Activated B cell treated with CpG ODN at 0.5 μM for 24 hours (primary cell): ENCODE results near the gene ZNF398. TPM values are rescaled to one million over a fixed set of nuclear protein-coding genes. Genes with fewer than 3 reads are reported as not detected.
"Not testable (repeated sequence)": the region's sequence is repeated elsewhere in the genome, so short reads cannot be mapped to it uniquely, and the experiment has no call there.

Source experiments
- ATAC-seq: fragments of 200-7000 bp; cut with Tn5 transposase; one replicate; pipeline ENCODE4 v1.10.0; 2021; ENCODE audit warnings: low read depth, mild to moderate bottlenecking, moderate library complexity
- CTCF ChIA-PET: fragments of 350-600 bp; sonication (Branson Sonifier 250); formaldehyde crosslinking; loops from one replicate; lab custom pipeline; 2021; ENCODE audit warnings: antibody characterized with exemption; lab: Charles Lee
- POLR2A ChIA-PET: fragments of 350-600 bp; sonication (Branson Sonifier 250); formaldehyde crosslinking; loops from one replicate; lab custom pipeline; 2021; ENCODE audit warnings: antibody characterized with exemption; lab: Charles Lee
- DNase-seq: peaks from one replicate; pipeline ENCODE4 v3.0.0; 2022
- H3K27ac Mint-ChIP-seq: one replicate; pipeline ENCODE4 v1.8.0; 2020; ENCODE audit warnings: mixed read lengths
- H3K27me3 Mint-ChIP-seq: one replicate; pipeline ENCODE4 v1.8.0; 2021; ENCODE audit warnings: mixed read lengths
- H3K36me3 Mint-ChIP-seq: one replicate; pipeline ENCODE4 v1.8.0; 2021; ENCODE audit warnings: low read depth, mixed read lengths
- H3K4me1 Mint-ChIP-seq: one replicate; pipeline ENCODE4 v1.8.0; 2021; ENCODE audit warnings: mixed read lengths
- H3K4me3 Mint-ChIP-seq: one replicate; pipeline ENCODE4 v1.8.0; 2020; ENCODE audit warnings: mild to moderate bottlenecking, mixed read lengths
- H3K9me3 Mint-ChIP-seq: one replicate; pipeline ENCODE4 v1.8.0; 2020; ENCODE audit warnings: mixed read lengths
- CTCF ChIP-seq: fragments of 200-600 bp; IDR thresholded peaks from one replicate; pipeline ENCODE4 v1.8.0; 2022; ENCODE audit warnings: antibody characterized with exemption, mild to moderate bottlenecking
- intact Hi-C: fragments of 100-400 bp; cut with micrococcal nuclease; formaldehyde crosslinking; loops from one replicate; pipeline ENCODE4 v1.15.1; 2024
- total RNA-seq: library from RNA; stranded (reverse); gene quantifications from 2 replicates; pipeline ENCODE4 v1.2.3, GENCODE V29; 2022

Gene ZNF398
- total RNA-seq, 1 donor from 2014 or later, result 17.3 TPM

- Mint-ChIP-seq H3K4me1 (no peaks in the 10 kb centered on the region), H3K27ac (no peak overlapping the region), H3K9me3 (peaks cover 4% of the 10 kb centered on the region), H3K36me3 (peaks cover 22% of the 10 kb centered on the region), H3K27me3 (no peaks in the 10 kb centered on the region), H3K4me3 (no peak overlapping the region)
- ChIA-PET CTCF (no interaction called here), POLR2A (interaction anchor here (0.6 to 1.7 kb wide), 2 partner anchors 9 to 11 kb away, joined by 3 to 8 read pairs; partner anchors contain the start of gene ZNF398)
- intact Hi-C loops, result no loop called here
- DNase-seq (no peak), ATAC-seq (no peak)
- TF ChIP-seq CTCF, result no peak
Observed at GRCh38 chr7:149136118-149136517, 11.1 kb upstream of the ZNF398 start.

GRCh38 chr7:149140831-149141230 lies 6.4 kb upstream of the ZNF398 start:
- CTCF ChIA-PET, result no interaction called here
- H3K27ac Mint-ChIP-seq, result no peak overlapping the region
- H3K36me3 Mint-ChIP-seq, result peaks cover 7% of the 10 kb centered on the region
- peaks cover 10% of the 10 kb centered on the region for H3K4me1 Mint-ChIP-seq
- H3K9me3 Mint-ChIP-seq, result no peaks in the 10 kb centered on the region
- ATAC-seq (no peak), DNase-seq (no peak)
- no peaks in the 10 kb centered on the region for H3K27me3 Mint-ChIP-seq
- no peak overlapping the region for H3K4me3 Mint-ChIP-seq
- POLR2A ChIA-PET, result interaction anchor here (0.6 kb wide), 1 partner anchor 78 kb away, joined by 5 read pairs; no protein-coding TSS in a partner anchor
- TF ChIP-seq CTCF, result no peak
- intact Hi-C loops, result no loop called here

DNA sequence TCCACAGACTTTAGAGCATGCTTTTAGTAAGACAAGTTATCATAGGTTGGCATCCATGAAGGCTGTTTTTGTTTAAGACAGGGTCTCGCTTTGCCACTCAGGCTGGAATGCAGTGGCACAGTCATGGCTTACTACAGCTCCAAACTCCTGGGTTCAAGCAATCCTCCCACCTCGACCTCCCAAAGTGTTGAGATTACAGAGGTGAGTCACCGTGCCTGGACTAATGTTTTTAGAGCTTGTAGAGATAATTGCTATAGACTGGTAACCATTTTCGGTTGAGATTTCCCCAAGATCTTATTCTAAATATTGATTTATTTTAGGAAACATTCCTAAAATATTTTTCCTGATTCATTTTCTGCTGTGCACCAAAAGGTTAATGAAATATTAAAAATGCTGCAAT lies 5.4 kb upstream of the ZNF398 start:
- peaks cover 8% of the 10 kb centered on the region for H3K36me3 Mint-ChIP-seq
- H3K9me3 Mint-ChIP-seq, result no peaks in the 10 kb centered on the region
- peaks cover 15% of the 10 kb centered on the region for H3K4me1 Mint-ChIP-seq
- DNase-seq (no peak), ATAC-seq (no peak)
- H3K4me3 Mint-ChIP-seq, result no peak overlapping the region
- intact Hi-C loops, result no loop called here
- POLR2A ChIA-PET, result no interaction called here
- no peaks in the 10 kb centered on the region for H3K27me3 Mint-ChIP-seq
- CTCF ChIA-PET, result interaction anchor here (1.1 kb wide), 1 partner anchor 14 kb away, joined by 3 read pairs; no protein-coding TSS in a partner anchor
- no peak overlapping the region for H3K27ac Mint-ChIP-seq
- TF ChIP-seq CTCF, result no peak

DNA sequence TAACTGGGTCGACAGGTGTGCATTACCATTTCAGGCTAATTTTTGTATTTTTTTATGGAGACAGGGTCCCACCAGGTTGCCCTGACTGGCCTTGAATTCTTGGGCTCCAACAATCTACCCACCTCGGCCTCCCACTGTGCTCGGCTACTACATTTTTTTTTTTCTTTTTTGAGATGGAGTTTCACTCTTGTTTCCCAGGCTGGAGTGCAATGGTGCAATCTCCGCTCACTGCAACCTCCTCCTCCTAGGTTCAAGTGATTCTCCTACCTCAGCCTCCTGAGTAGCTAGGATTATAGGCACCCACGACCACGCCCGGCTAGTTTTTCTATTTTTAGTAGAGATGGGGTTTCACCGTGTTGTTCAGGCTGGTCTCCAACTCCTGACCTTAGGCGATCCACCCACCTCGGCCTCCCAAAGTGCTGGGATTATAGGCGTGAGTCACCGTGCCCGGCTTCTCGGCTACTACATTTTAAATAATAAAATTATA lies 2.8 kb upstream of the ZNF398 start:
- H3K27ac Mint-ChIP-seq, H3K36me3 Mint-ChIP-seq, DNase-seq, ATAC-seq, H3K4me3 Mint-ChIP-seq, H3K9me3 Mint-ChIP-seq, H3K27me3 Mint-ChIP-seq, intact Hi-C loops: not testable (repeated sequence)
- CTCF ChIA-PET, result interaction anchor here (0.9 kb wide), 1 partner anchor 18 kb away, joined by 3 read pairs; the partner anchor contains the start of gene ZNF425
- POLR2A ChIA-PET, result interaction anchor here (0.7 to 1.2 kb wide), 3 partner anchors 9 to 18 kb away, joined by 3 to 4 read pairs (median 4); partner anchors contain the start of gene ZNF425
- H3K4me1 Mint-ChIP-seq, result peaks cover 24% of the 10 kb centered on the region

DNA sequence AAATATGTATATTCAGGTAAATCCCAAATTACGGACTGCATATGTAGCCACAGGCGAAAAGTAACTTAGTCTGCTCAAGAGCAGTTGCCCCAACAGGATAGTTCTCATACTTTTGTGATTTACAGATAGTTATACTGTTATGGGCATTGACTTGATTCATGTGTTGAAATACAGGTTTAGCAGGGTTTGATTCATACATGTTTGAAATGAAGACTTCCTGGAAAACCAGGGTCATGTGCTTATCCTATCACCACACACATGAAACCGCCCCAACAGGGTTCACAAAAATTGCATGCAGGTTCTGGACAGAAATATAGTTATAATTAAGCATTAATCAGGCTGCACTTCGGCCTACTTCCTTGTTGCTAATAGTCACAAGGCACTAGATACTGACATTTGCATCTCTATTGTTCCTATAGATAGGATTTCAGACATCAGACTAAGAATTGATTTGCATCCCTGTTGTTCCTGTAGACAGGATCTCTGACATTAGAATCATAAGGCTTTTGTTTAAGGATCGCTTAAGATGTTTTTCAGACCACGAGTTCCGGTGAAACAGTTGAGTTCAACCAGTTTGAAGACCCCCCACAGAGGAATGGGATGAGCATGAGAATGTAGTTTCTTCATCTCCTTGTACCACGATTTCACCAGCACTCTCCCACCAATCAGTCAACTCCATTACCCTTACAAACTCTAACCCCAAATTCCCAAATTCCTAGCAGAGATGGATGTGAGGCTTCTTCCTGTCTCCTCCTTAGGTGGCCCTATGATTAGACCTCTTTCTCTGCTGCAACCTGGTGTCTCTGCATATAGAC lies 2.0 kb upstream of the ZNF398 start:
- CTCF ChIA-PET, result interaction anchor here (0.6 to 3.0 kb wide), 2 partner anchors 19 to 50 kb away, joined by 3 to 27 read pairs; partner anchors contain the start of genes ZNF282 and ZNF425
- intact Hi-C loops, result loop anchor here (5.0 kb wide), 1 partner anchor 142 kb away; no protein-coding TSS in a partner anchor

More for the DNA sequence above, 2.0 kb upstream of the ZNF398 start:
- H3K4me1 Mint-ChIP-seq, result peaks cover 27% of the 10 kb centered on the region
- no peak for ATAC-seq
- DNase-seq, result no peak
- TF ChIP-seq CTCF, result no peak
- H3K36me3 Mint-ChIP-seq, result peaks cover 3% of the 10 kb centered on the region
- no peaks in the 10 kb centered on the region for H3K9me3 Mint-ChIP-seq
- POLR2A ChIA-PET, result interaction anchor here (0.7 to 4.7 kb wide), 2 partner anchors 9 to 20 kb away, joined by 3 to 66 read pairs; partner anchors contain the start of gene ZNF425
- H3K27ac Mint-ChIP-seq, result peak overlapping the region; percentile 74
- no peaks in the 10 kb centered on the region for H3K27me3 Mint-ChIP-seq
- H3K4me3 Mint-ChIP-seq, result peak overlapping the region; percentile 91
